ENCODE results near the gene NCAM2. TPM values are rescaled to one million over a fixed set of nuclear protein-coding genes. Genes with fewer than 3 reads are reported as not detected.

NCAM2 gene
- total and polyA plus RNA-seq, 2 of the 8 experiments (the other 6 are each of a cell fraction or from before 2014, with no cell fraction given): 0.14 to 1.1 TPM

DNA sequence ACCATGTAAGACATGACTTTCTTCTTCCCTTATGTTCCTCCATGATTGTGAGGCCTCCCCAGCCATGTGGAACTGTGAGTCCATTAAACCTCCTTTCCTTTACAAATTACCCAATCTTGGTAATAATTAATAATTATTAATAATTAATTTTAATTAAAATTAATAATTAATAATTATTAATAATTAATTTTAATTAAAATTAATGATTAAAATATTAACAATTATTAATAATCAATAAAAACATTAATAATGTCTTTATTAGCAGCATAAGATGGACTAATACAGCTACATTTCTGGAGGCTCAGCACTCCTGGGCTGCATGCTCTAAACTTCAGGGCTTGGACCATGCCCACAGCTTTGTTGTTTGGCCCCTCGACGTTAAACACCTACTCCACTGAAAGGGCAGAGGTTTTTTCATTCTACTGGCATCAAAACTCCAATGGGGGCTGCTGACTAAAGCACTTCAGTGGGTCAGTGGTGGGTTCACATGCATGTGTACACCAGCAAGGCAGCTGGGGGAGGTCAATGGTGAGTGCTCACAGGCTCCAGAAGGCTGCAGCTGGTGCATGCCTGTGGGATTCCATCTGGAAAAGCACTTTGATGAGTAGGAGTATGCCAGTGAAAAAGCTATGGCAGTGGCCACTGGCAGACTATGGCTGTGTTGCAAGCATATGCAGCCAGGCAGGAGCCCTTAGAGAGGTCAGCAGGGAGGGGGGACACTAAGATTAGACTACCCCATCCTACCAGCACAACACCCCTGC, 561.3 kb downstream of the NCAM2 start:
- Histone ChIP-seq H3K56ac (replicated peaks; ENCODE audit: insufficient read length, low read depth, low read length) (no peak overlapping the region), H3K4me2 (ENCODE audit: insufficient read depth in 1 of 2, low read depth in 2 of 2, low read length in 2 of 2) (no peak overlapping the region), H3K4ac (replicated peaks; ENCODE audit: insufficient read length, low read depth, low read length) (no peak overlapping the region), H2BK5ac (ENCODE audit: low read depth, low read length) (no peak overlapping the region), H3K27ac (ENCODE audit: low read depth, low read length) (no peak overlapping the region), H3K4me3 (ENCODE audit: extremely low read depth in 1 of 4, insufficient read depth in 2 of 4, low read depth in 3 of 4, low read length in 4 of 4) (no peak overlapping the region), H3K14ac (ENCODE audit: insufficient read length) (no peak overlapping the region), H3K18ac (ENCODE audit: extremely low read depth, low read length) (no peak overlapping the region), H3K9me3 (ENCODE audit: insufficient read depth in 2 of 2, low read depth in 1 of 2, low read length in 1 of 2) (peaks cover 0 to 3% of the 10 kb centered on the region in 2 experiments; a peak in 1 of 4 replicates), H3K4me1 (replicated peaks in 1 of 4; ENCODE audit: control insufficient read depth in 3 of 4, insufficient read depth in 4 of 4, low read length in 3 of 4) (no peaks in the 10 kb centered on the region), H3K79me2 (ENCODE audit: control insufficient read depth in 1 of 2, insufficient read depth in 2 of 2, low read length in 2 of 2) (no peaks in the 10 kb centered on the region), H3K9ac (replicated peaks in 1 of 4; ENCODE audit: extremely low read depth in 1 of 4, low read depth in 3 of 4, low read length in 3 of 4) (no peak overlapping the region), H2BK20ac (ENCODE audit: low read length) (no peak overlapping the region), H3K36me3 (ENCODE audit: control insufficient read depth in 2 of 4, insufficient read depth in 4 of 4, low read length in 3 of 4) (no peaks in the 10 kb centered on the region), H3K23ac (ENCODE audit: insufficient read length) (no peak overlapping the region), H3K23me2 (ENCODE audit: low read depth, low read length) (no peaks in the 10 kb centered on the region), H4K8ac (ENCODE audit: extremely low read depth, insufficient read depth, low read length) (no peak overlapping the region), H2BK12ac (ENCODE audit: low read depth, low read length) (no peak overlapping the region), H4K20me1 (replicated peaks in 1 of 2; ENCODE audit: control insufficient read depth in 1 of 2, insufficient read depth in 2 of 2, low read length in 2 of 2) (no peaks in the 10 kb centered on the region), H4K5ac (ENCODE audit: insufficient read length, low read depth, low read length) (no peak overlapping the region), H3K79me1 (ENCODE audit: low read depth, low read length) (no peaks in the 10 kb centered on the region), H4K91ac (replicated peaks; ENCODE audit: insufficient read length, low read length) (no peak overlapping the region), H2AFZ (ENCODE audit: low read length) (no peak overlapping the region), H2BK120ac (replicated peaks; ENCODE audit: low read depth, low read length) (no peak overlapping the region), H2BK15ac (ENCODE audit: low read length) (no peak overlapping the region), H2AK5ac (ENCODE audit: low read depth, low read length) (no peak overlapping the region), H3K27me3 (replicated peaks in 1 of 4; ENCODE audit: control insufficient read depth in 3 of 4, extremely low read depth in 1 of 4, insufficient read depth in 3 of 4, low read length in 3 of 4) (no peaks in the 10 kb centered on the region)
- 100% methylated on average over 2 of the region's 2 CpGs; no CpG with 5 or more reads in 1 of the 2 experiments for WGBS, 2 experiments (ENCODE audit: extremely low coverage in 1 of 2, insufficient coverage in 1 of 2, insufficient read length in 1 of 2, insufficient replicate concordance in 2 of 2, low coverage in 1 of 2, low lambda C conversion rate in 2 of 2, missing lambda C conversion rate in 1 of 2)
- FAIRE-seq (no peak), DNase-seq (ENCODE audit: low read depth in 1 of 2, low spot score in 2 of 2) (no peak)
- no peak for TF ChIP-seq GTF2F1 (IDR thresholded peaks at IDR 0.05; ENCODE audit: borderline replicate concordance, low read depth, low read length)
- no peak for TF ChIP-seq SP2 (IDR thresholded peaks at IDR 0.05; ENCODE audit: low read length)
- no peak for TF ChIP-seq POLR2A (IDR thresholded peaks at IDR 0.05; ENCODE audit: control extremely low read depth in 1 of 2, low read depth in 2 of 2, low read length in 2 of 2)
- no peak for TF ChIP-seq NRF1 (IDR thresholded peaks at IDR 0.05; ENCODE audit: low read depth, low read length)
- no peak for TF ChIP-seq SIX5 (IDR thresholded peaks at IDR 0.05; ENCODE audit: low read depth, low read length)
- no peak for TF ChIP-seq YY1 (IDR thresholded peaks at IDR 0.05; ENCODE audit: low read depth, low read length)
- TF ChIP-seq RFX5 (IDR thresholded peaks at IDR 0.05; ENCODE audit: borderline replicate concordance, low read depth, low read length): no peak
- TF ChIP-seq BRCA1 (IDR thresholded peaks at IDR 0.05; ENCODE audit: low read depth, low read length): no peak
- no peak for TF ChIP-seq TBP (IDR thresholded peaks at IDR 0.05; ENCODE audit: low read depth, low read length)
- TF ChIP-seq NANOG (IDR thresholded peaks at IDR 0.05; ENCODE audit: insufficient read depth, low read depth, low read length, poor library complexity, severe bottlenecking): no peak
- TF ChIP-seq, protein P1, sequence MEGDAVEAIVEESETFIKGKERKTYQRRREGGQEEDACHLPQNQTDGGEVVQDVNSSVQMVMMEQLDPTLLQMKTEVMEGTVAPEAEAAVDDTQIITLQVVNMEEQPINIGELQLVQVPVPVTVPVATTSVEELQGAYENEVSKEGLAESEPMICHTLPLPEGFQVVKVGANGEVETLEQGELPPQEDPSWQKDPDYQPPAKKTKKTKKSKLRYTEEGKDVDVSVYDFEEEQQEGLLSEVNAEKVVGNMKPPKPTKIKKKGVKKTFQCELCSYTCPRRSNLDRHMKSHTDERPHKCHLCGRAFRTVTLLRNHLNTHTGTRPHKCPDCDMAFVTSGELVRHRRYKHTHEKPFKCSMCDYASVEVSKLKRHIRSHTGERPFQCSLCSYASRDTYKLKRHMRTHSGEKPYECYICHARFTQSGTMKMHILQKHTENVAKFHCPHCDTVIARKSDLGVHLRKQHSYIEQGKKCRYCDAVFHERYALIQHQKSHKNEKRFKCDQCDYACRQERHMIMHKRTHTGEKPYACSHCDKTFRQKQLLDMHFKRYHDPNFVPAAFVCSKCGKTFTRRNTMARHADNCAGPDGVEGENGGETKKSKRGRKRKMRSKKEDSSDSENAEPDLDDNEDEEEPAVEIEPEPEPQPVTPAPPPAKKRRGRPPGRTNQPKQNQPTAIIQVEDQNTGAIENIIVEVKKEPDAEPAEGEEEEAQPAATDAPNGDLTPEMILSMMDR (IDR thresholded peaks at IDR 0.05; ENCODE audit: control extremely low read depth in 1 of 3, insufficient read depth in 1 of 3, low read depth in 1 of 3, low read length in 3 of 3): no peak
- ChIA-PET POLR2A (ENCODE audit: partially characterized antibody) (no interaction called here), CTCF (ENCODE audit: partially characterized antibody) (no interaction called here)
